ENCODE results near the gene DAGLA.

DAGLA gene

DNA sequence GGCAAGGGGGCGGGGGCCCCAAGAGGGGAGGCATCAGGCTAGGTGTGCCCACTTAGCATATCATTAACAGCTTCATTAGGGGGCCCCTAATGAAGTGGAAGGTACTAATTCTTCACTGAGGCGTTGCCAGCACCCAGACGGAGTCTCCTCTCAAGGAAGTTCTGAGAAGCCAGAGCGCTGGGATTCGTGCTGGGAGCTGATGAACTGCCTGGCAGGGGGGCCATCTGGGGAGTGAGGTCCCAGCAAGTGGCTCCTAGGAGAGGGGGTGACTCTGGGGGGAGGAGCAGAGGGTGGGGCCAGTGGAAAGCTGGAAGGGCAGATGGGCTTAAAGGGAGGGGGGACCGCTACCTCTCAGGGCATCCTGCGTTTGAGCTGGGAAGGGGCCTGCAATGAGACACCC lies 29.8 kb downstream of the DAGLA start:
- TF ChIP-seq, protein P1, sequence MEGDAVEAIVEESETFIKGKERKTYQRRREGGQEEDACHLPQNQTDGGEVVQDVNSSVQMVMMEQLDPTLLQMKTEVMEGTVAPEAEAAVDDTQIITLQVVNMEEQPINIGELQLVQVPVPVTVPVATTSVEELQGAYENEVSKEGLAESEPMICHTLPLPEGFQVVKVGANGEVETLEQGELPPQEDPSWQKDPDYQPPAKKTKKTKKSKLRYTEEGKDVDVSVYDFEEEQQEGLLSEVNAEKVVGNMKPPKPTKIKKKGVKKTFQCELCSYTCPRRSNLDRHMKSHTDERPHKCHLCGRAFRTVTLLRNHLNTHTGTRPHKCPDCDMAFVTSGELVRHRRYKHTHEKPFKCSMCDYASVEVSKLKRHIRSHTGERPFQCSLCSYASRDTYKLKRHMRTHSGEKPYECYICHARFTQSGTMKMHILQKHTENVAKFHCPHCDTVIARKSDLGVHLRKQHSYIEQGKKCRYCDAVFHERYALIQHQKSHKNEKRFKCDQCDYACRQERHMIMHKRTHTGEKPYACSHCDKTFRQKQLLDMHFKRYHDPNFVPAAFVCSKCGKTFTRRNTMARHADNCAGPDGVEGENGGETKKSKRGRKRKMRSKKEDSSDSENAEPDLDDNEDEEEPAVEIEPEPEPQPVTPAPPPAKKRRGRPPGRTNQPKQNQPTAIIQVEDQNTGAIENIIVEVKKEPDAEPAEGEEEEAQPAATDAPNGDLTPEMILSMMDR (IDR thresholded peaks at IDR 0.05; ENCODE audit: insufficient read depth, low read length, missing control alignments): no peak

DNA sequence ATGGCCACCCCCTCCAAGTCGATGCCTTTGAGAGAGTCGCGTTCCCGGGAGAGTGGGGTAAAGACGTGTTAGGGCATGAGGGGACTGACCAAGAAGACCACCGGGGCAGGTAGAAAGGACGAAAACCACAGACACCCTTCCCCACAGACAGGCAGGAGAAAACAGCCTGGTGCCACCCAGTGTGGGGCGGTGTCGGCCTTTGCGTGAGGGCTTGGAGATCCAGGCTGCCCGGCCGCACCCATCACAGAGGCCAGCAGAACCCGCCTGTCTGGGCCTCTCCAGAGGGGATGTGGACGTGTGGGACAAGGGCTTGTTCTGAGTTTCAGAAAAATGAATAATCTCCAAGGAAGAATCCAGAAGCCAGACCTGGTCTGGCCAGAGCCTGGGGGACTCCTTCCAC lies 30.8 kb downstream of the DAGLA start:
- no peak for DNase-seq (ENCODE audit: low read depth, low spot score)
- CTCF ChIA-PET: interaction anchor here (1.2 to 3.8 kb wide), 3 partner anchors 8 to 23 kb away, joined by 3 to 16 read pairs (median 3); no protein-coding TSS in a partner anchor
- TF ChIP-seq, protein P1 (IDR thresholded peaks at IDR 0.05; ENCODE audit: insufficient read depth, low read length, missing control alignments): no peak
- no peak overlapping the region for H3K4me3 ChIP-seq (ENCODE audit: low read depth, low read length)
- POLR2A ChIA-PET: no interaction called here

More for the DNA sequence above, 29.8 kb downstream of the DAGLA start:
- no peak for DNase-seq (ENCODE audit: low read depth, low spot score)
- no peak overlapping the region for H3K4me3 ChIP-seq (ENCODE audit: low read depth, low read length)
- POLR2A ChIA-PET: no interaction called here
- CTCF ChIA-PET: interaction anchor here (1.1 to 3.8 kb wide), 6 partner anchors 9 to 29 kb away, joined by 3 to 16 read pairs (median 3); no protein-coding TSS in a partner anchor

DNA sequence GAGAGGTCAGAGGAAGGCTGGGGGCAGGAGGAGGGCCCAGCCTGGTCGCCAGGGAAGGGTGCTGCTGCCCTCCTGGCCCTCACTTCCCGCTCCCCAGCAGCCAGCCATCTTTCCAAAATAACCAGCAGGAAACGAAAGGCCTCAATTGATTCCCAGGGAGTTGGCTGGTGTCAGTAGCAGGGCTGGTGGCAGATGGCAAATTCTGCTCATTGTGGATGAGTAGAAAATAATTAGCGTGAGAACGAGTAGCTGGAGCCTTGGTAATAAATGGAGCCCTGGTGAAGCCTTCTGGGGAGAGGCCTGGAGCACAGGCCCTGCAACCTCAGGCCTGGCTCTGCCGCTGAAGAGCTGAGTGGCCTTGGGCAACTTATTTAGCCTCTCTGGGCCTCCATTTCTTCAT lies 31.3 kb downstream of the DAGLA start:
- POLR2A ChIA-PET: no interaction called here
- CTCF ChIA-PET: interaction anchor here (1.2 to 1.8 kb wide), 2 partner anchors 22 kb away, joined by 3 to 9 read pairs; no protein-coding TSS in a partner anchor
- TF ChIP-seq, protein P1 (IDR thresholded peaks at IDR 0.05; ENCODE audit: insufficient read depth, low read length, missing control alignments): no peak
- no peak overlapping the region for H3K4me3 ChIP-seq (ENCODE audit: low read depth, low read length)
- DNase-seq (ENCODE audit: low read depth, low spot score): no peak

DNA sequence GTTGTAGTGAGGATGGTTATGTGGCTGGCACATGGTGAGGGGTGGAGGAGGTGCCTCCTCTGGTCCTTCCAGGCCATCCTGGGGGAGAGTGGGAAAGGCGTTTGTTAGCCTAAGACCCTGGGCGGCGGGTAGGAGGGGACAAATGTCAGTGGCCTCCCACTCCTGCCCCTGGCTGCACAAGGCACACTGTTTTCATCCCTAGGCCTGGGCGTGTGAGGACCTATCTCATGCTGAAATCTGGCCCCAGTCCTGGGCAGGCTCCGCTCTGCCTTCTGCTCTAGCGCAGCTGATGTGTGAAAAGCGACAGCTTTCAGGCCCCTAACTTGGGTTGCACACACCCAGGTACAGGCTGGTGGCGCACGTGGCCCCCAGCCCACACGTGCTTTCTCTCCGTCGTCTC lies 32.1 kb downstream of the DAGLA start:
- CTCF ChIA-PET: interaction anchor here (1.0 to 1.8 kb wide), 4 partner anchors 13 to 266 kb away, joined by 3 to 9 read pairs (median 4); no protein-coding TSS in a partner anchor
- POLR2A ChIA-PET: no interaction called here
- no peak for DNase-seq (ENCODE audit: low read depth, low spot score)
- TF ChIP-seq, protein P1 (IDR thresholded peaks at IDR 0.05; ENCODE audit: insufficient read depth, low read length, missing control alignments): no peak
- H3K4me3 ChIP-seq (ENCODE audit: low read depth, low read length): no peak overlapping the region

DNA sequence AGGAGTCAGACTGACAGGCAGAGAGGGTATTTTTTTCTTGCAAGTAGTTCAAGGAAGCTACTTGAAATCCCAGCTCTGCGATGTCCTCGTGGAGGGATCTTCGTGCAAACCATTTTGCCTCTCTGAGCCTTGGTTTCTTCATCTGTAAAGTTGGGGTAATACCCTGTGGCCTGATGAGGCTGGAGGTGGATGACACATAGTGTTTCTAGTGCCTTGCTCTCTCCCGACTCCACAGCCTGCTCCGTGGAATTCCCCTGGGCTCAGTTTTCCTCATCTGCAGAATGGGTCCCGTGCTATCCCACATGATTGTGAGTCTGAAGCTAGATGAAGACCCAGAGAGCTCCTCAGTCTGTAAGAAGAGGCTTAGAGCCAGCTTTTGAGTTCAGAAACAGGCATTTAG lies 32.7 kb downstream of the DAGLA start:
- CTCF ChIA-PET: interaction anchor here (1.0 to 2.1 kb wide), 5 partner anchors 11 to 267 kb away, joined by 3 to 9 read pairs (median 4); no protein-coding TSS in a partner anchor
- TF ChIP-seq, protein P1 (IDR thresholded peaks at IDR 0.05; ENCODE audit: insufficient read depth, low read length, missing control alignments): no peak
- POLR2A ChIA-PET: no interaction called here
- H3K4me3 ChIP-seq (ENCODE audit: low read depth, low read length): no peak overlapping the region
- DNase-seq (ENCODE audit: low read depth, low spot score): no peak

DNA sequence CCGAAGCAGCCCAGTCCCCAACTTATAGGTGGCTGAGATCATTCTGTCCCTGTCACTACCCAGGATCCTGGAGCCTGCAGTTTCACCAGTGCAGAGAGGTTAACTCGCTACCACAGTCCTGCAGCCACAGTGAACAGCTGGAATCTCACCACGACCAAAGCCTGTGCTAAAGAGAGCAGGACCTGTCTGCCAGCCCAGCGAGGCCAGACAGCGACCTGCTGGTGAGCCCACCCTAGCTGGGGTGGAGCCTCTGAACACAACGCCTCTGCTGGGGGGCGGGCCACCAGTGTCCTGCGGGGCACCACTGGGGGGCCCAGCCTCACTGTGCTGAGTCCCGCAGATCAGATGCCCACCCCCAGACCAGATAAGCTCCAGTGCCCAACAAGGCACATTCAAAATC lies 33.3 kb downstream of the DAGLA start:
- DNase-seq (ENCODE audit: low read depth, low spot score): no peak
- TF ChIP-seq, protein P1 (IDR thresholded peaks at IDR 0.05; ENCODE audit: insufficient read depth, low read length, missing control alignments): no peak
- H3K4me3 ChIP-seq (ENCODE audit: low read depth, low read length): no peak overlapping the region
- ChIA-PET CTCF (interaction anchor here (1.2 to 2.1 kb wide), 3 partner anchors 10 to 268 kb away, joined by 3 to 6 read pairs (median 4); no protein-coding TSS in a partner anchor), POLR2A (no interaction called here)
